IMR-90 (cell line): ENCODE data around the gene CEP128.

ENCODE experiments used
- MAFK ChIP-seq: IDR thresholded peaks from 2 replicates; pipeline ENCODE4 v1.6.1; 2012; ENCODE audit warnings: low read depth, low read length, improper control_type of control experiment
- MXI1 ChIP-seq: IDR thresholded peaks from 2 replicates; pipeline ENCODE4 v1.6.1; 2012; ENCODE audit warnings: low read depth, mild to moderate bottlenecking, low read length, moderate library complexity, borderline replicate concordance
- RFX5 ChIP-seq: IDR thresholded peaks from 2 replicates; pipeline ENCODE4 v1.8.0; 2012; ENCODE audit warnings: low read depth, mild to moderate bottlenecking, low read length, moderate library complexity
- TF ChIP-seq, protein P1 (sequence below): conservative IDR thresholded peaks from 2 replicates; pipeline ENCODE4 v1.5.1; 2012; ENCODE audit warnings: mild to moderate bottlenecking, low read depth, low read length, improper control_type of control experiment

DNA sequence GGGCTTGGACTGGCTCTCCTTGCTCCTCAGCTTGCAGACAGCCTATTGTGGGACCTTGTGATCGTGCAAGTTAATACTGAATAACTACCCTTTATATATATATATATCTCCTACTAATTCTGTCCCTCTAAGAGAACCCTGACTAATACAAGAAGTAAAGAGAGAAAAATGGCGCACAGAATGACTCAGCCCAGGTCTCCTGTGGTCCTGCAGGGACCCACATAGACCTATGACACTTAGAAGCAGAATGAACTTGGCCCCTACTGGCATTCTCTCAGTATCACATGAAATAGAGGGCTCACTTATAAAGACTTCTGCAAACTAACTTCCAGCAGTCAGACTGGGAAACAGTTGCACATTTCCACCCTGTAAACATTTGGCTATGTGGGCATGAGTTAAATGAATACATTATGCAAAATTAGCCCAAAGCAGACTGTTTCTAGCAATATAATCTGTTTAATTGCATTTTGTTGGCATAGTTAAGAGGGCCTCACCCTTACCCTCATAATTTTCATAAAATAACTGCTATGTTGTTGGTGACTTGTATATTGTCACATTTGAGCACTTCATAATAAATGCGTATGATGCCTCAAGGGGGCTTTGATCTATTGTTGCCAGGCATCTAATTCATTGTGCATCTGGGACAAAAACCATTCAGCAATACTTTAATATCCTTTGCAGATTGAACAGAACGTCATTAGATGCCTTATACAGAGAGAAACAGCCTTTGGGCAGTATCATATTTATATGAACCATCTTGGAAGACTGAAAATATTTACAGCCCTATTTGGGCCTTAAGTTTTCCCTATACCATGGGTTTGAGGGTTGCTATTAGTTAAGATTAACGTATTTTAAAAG, 380.5 kb downstream of the CEP128 start:
- TF ChIP-seq, protein P1, sequence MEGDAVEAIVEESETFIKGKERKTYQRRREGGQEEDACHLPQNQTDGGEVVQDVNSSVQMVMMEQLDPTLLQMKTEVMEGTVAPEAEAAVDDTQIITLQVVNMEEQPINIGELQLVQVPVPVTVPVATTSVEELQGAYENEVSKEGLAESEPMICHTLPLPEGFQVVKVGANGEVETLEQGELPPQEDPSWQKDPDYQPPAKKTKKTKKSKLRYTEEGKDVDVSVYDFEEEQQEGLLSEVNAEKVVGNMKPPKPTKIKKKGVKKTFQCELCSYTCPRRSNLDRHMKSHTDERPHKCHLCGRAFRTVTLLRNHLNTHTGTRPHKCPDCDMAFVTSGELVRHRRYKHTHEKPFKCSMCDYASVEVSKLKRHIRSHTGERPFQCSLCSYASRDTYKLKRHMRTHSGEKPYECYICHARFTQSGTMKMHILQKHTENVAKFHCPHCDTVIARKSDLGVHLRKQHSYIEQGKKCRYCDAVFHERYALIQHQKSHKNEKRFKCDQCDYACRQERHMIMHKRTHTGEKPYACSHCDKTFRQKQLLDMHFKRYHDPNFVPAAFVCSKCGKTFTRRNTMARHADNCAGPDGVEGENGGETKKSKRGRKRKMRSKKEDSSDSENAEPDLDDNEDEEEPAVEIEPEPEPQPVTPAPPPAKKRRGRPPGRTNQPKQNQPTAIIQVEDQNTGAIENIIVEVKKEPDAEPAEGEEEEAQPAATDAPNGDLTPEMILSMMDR, result no peak
- no peak for TF ChIP-seq MAFK
- no peak for TF ChIP-seq MXI1
- TF ChIP-seq RFX5, result no peak
